ENCODE results near the gene PSMF1. TPM values are rescaled to one million over a fixed set of nuclear protein-coding genes. Genes with fewer than 3 reads are reported as not detected.

The PSMF1 gene
- total and polyA plus RNA-seq, 4 donors = 37.5 to 161 (median 68.2) TPM

DNA sequence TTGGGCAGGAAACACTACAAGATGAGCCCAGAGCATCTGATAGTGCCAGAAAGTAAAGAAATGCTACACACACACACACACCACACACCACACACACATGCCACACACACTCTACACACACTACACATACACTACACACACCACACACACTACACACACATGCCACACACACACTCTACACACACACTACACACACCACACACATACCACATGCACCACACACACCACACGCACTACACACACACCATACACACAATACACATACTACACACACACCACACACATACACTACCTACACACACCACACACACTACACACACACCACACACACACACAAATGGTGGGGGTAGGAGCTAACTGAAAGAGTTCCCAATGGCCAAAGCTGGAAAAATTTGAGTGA is 69.9 kb downstream of the PSMF1 start:
- TF ChIP-seq, protein P1, sequence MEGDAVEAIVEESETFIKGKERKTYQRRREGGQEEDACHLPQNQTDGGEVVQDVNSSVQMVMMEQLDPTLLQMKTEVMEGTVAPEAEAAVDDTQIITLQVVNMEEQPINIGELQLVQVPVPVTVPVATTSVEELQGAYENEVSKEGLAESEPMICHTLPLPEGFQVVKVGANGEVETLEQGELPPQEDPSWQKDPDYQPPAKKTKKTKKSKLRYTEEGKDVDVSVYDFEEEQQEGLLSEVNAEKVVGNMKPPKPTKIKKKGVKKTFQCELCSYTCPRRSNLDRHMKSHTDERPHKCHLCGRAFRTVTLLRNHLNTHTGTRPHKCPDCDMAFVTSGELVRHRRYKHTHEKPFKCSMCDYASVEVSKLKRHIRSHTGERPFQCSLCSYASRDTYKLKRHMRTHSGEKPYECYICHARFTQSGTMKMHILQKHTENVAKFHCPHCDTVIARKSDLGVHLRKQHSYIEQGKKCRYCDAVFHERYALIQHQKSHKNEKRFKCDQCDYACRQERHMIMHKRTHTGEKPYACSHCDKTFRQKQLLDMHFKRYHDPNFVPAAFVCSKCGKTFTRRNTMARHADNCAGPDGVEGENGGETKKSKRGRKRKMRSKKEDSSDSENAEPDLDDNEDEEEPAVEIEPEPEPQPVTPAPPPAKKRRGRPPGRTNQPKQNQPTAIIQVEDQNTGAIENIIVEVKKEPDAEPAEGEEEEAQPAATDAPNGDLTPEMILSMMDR (IDR thresholded peaks at IDR 0.05; ENCODE audit: control extremely low read depth, extremely low read depth) = no peak
- Histone ChIP-seq H3K36me3 (ENCODE audit: control insufficient read depth in 4 of 4, insufficient read depth in 4 of 4, low read length in 4 of 4) (peaks cover 0 to 2% (median 0%) of the 10 kb centered on the region in 4 donors), H3K9me3 (ENCODE audit: control insufficient read depth in 4 of 4, insufficient read depth in 3 of 4, low read length in 3 of 4) (peaks cover 0 to 5% (median 2%) of the 10 kb centered on the region in 4 donors), H3K4me1 (ENCODE audit: control insufficient read depth in 5 of 5, insufficient read depth in 5 of 5, low read length in 5 of 5) (peaks cover 0 to 54% (median 11%) of the 10 kb centered on the region in 5 donors), H3K9ac (ENCODE audit: insufficient read depth in 1 of 2, low read length in 2 of 2) (peak overlapping the region in 1 of 2 donors; percentile 11), H3K27me3 (ENCODE audit: control insufficient read depth in 3 of 3, insufficient read depth in 3 of 3, low read length in 2 of 3) (peaks cover 0 to 21% (median 7%) of the 10 kb centered on the region in 3 donors), H3K27ac (ENCODE audit: low read depth in 1 of 2, low read length in 1 of 2) (peak overlapping the region in 1 of 2 donors; percentile 74), H3K4me3 (no peak overlapping the region)
- DNase-seq = no peak
- WGBS, 2 donors = 93 to 94% methylated on average over 1 of the region's 1 CpG
- no peak for ATAC-seq (ENCODE audit: insufficient read depth, low FRiP score)

DNA sequence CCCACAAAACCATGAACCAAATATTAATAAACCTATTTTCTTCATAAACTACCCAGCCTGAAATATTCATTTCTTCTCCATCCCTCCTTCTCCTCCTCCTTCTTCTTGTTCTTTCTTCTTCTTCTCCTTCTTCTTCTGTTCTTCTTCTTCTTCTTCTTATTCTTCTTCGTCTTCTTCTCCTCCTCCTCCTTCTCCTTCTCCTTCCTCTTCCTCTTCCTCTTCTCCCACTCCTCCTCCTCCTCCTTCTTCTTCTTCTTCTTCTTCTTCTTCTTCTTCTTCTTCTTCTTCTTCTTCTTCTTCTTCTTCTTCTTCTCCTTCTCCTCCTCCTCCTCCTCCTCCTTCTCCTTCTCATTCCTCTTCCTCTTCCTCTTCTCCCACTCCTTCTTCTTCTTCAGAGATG is 71.4 kb downstream of the PSMF1 start:
- 4 to 53% methylated on average over 1 of the region's 1 CpG for WGBS, 2 donors
- no peak overlapping the region for H3K9ac ChIP-seq (ENCODE audit: insufficient read depth in 1 of 2, low read length in 2 of 2)
- TF ChIP-seq, protein P1 (IDR thresholded peaks at IDR 0.05; ENCODE audit: control extremely low read depth, extremely low read depth) = no peak
- peaks cover 0 to 5% (median 2%) of the 10 kb centered on the region in 4 donors for H3K9me3 ChIP-seq (ENCODE audit: control insufficient read depth in 4 of 4, insufficient read depth in 3 of 4, low read length in 3 of 4)
- peaks cover 0 to 45% (median 8%) of the 10 kb centered on the region in 5 donors for H3K4me1 ChIP-seq (ENCODE audit: control insufficient read depth in 5 of 5, insufficient read depth in 5 of 5, low read length in 5 of 5)
- H3K36me3 ChIP-seq (ENCODE audit: control insufficient read depth in 4 of 4, insufficient read depth in 4 of 4, low read length in 4 of 4) = peaks cover 0 to 2% (median 0%) of the 10 kb centered on the region in 4 donors
- no peak for ATAC-seq (ENCODE audit: insufficient read depth, low FRiP score)
- no peak for DNase-seq
- H3K27ac ChIP-seq (ENCODE audit: low read depth in 1 of 2, low read length in 1 of 2) = no peak overlapping the region
- no peak overlapping the region for H3K4me3 ChIP-seq
- H3K27me3 ChIP-seq (ENCODE audit: control insufficient read depth in 3 of 3, insufficient read depth in 3 of 3, low read length in 2 of 3) = peaks cover 0 to 9% (median 2%) of the 10 kb centered on the region in 3 donors

DNA sequence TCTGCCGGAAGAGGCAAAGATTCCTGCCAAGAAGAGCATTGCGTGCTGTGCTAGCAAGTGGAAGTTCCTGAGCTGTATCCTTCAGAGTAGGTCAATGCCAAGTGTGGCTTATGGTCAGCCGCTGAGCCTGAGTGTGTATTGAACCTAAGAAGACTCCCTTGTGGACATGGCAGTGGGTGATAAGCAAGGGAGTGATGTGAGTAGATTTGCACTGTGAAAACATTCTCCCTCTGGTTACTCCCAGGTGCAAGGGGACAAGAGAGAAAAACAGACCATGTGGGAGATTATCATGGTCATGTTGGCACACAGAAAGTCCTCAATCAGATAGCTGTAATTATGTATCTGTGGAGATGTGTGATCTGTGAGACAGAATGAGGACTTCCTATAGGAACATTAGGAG is 72.4 kb downstream of the PSMF1 start:
- no peak for ATAC-seq (ENCODE audit: insufficient read depth, low FRiP score)
- Histone ChIP-seq H3K9me3 (ENCODE audit: control insufficient read depth in 4 of 4, insufficient read depth in 3 of 4, low read length in 3 of 4) (peaks cover 0 to 5% (median 2%) of the 10 kb centered on the region in 4 donors), H3K4me1 (ENCODE audit: control insufficient read depth in 5 of 5, insufficient read depth in 5 of 5, low read length in 5 of 5) (peaks cover 0 to 44% (median 8%) of the 10 kb centered on the region in 5 donors), H3K27me3 (ENCODE audit: control insufficient read depth in 3 of 3, insufficient read depth in 3 of 3, low read length in 2 of 3) (peaks cover 0 to 9% (median 2%) of the 10 kb centered on the region in 3 donors), H3K4me3 (no peak overlapping the region), H3K36me3 (ENCODE audit: control insufficient read depth in 4 of 4, insufficient read depth in 4 of 4, low read length in 4 of 4) (peaks cover 0 to 2% (median 0%) of the 10 kb centered on the region in 4 donors), H3K9ac (ENCODE audit: insufficient read depth in 1 of 2, low read length in 2 of 2) (no peak overlapping the region), H3K27ac (ENCODE audit: low read depth in 1 of 2, low read length in 1 of 2) (no peak overlapping the region)
- TF ChIP-seq, protein P1 (IDR thresholded peaks at IDR 0.05; ENCODE audit: control extremely low read depth, extremely low read depth) = no peak
- 78 to 84% methylated on average over 3 of the region's 3 CpGs for WGBS, 2 donors
- DNase-seq = peak in 2 of 3 donors; percentile 41 to 48

DNA sequence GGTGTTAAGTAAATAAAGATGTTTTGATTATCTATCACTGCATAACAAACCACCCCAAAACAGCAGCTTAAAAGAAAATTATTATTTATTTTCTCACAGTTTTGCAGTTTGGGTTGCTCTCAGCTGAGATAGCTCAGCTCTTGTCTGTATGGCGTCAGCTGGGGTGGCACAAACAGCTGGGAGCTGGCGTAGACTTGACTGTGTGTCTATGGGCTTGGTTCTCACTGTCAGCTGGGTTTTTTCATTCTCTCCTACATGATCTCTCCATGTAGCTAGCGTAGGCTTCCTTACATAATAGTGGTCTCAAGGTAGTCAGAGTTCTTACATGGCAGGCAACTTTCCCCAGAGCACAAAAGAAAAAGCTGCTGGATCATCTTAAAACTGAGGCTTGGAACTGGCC is 72.9 kb downstream of the PSMF1 start:
- Histone ChIP-seq H3K27me3 (ENCODE audit: control insufficient read depth in 3 of 3, insufficient read depth in 3 of 3, low read length in 2 of 3) (peaks cover 0 to 9% (median 2%) of the 10 kb centered on the region in 3 donors), H3K27ac (ENCODE audit: low read depth in 1 of 2, low read length in 1 of 2) (no peak overlapping the region), H3K36me3 (ENCODE audit: control insufficient read depth in 4 of 4, insufficient read depth in 4 of 4, low read length in 4 of 4) (peaks cover 0 to 2% (median 0%) of the 10 kb centered on the region in 4 donors), H3K9ac (ENCODE audit: insufficient read depth in 1 of 2, low read length in 2 of 2) (no peak overlapping the region), H3K4me1 (ENCODE audit: control insufficient read depth in 5 of 5, insufficient read depth in 5 of 5, low read length in 5 of 5) (peaks cover 0 to 40% (median 8%) of the 10 kb centered on the region in 5 donors), H3K4me3 (no peak overlapping the region), H3K9me3 (ENCODE audit: control insufficient read depth in 4 of 4, insufficient read depth in 3 of 4, low read length in 3 of 4) (peaks cover 0 to 5% (median 2%) of the 10 kb centered on the region in 4 donors)
- TF ChIP-seq, protein P1 (IDR thresholded peaks at IDR 0.05; ENCODE audit: control extremely low read depth, extremely low read depth) = no peak
- DNase-seq (peak; percentile 70 to 94 (median 89)), ATAC-seq (ENCODE audit: insufficient read depth, low FRiP score) (no peak)
- WGBS, 2 donors = 82 to 88% methylated on average over 3 of the region's 3 CpGs
